NCI-H1417 (cell line): ENCODE results near the gene NUCB1.
"Not testable (repeated sequence)": the region's sequence is repeated elsewhere in the genome, so short reads cannot be mapped to it uniquely, and the experiment has no call there.

Experiments
- DNase-seq, 3 experiments: peaks; one replicate each; lab custom pipeline; 2025; lab: John Stamatoyannopoulos, UW

The NUCB1 gene

DNA sequence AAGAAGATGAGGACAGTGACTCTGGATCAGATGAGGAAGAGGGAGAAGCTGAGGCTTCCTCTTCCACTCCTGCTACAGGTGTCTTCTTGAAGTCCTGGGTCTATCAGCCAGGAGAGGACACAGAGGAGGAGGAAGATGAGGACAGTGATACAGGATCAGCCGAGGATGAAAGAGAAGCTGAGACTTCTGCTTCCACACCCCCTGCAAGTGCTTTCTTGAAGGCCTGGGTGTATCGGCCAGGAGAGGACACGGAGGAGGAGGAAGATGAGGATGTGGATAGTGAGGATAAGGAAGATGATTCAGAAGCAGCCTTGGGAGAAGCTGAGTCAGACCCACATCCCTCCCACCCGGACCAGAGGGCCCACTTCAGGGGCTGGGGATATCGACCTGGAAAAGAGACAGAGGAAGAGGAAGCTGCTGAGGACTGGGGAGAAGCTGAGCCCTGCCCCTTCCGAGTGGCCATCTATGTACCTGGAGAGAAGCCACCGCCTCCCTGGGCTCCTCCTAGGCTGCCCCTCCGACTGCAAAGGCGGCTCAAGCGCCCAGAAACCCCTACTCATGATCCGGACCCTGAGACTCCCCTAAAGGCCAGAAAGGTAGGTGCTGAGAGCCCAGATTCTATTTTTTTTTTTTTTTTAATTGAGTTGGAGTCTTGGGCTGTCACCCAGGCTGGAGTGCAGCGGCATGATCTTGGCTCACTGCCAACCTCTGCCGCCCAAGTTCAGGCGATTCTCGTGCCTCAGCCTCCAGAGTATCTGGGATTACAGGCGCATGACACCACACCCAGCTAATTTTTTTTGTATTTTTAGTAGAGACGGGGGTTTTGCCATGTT, 25.6 kb upstream of the NUCB1 start:
- DNase-seq = peak in 2 of 3 experiments; percentile 60 to 75

DNA sequence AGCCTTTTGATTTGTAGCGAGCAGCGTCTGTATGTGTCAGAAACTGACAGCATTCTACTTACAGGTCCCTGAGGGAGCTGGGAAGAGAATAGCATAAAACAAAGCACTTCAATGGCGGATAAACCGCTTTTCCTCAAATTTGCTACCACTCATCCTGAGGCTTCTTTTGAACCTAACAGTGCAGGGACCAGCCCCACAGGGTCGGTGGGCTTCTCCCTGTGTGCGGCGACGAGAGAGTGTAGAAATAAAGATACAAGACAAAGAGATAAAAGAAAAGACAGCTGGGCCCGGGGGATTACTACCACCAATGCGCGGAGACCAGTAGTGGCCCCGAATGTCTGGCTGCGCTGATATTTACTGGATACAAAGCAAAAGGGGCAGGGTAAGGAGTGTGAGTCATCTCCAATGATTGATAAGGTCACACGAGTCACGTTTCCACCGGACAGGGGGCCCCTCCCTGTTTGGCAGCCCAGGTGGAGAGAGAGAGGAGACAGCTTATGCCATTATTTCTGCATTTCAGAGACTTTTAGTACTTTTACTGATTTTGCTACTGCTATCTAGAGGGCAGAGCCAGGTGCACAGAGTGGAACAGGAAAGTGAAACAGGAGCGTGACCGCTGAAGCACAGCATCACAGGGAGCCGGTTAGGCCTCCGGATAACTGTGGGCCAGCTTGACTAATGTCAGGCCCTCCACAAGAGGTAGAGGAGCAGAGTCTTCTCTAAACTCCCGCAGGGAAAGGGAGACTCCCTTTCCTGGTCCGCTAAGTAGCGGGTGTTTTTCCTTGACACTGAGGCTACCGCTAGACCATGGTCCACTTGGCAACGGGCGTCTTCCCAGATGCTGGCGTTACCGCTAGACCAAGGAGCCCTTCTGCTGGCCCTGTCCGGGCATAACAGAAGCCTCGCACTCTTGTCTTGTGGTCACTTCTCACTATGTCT, 23.8 kb upstream of the NUCB1 start:
- DNase-seq = not testable (repeated sequence)

GRCh38 chr19:48877855-48878195, 22.3 kb upstream of the NUCB1 start:
- DNase-seq = no peak

GRCh38 chr19:48878196-48879024, 21.7 kb upstream of the NUCB1 start:
- DNase-seq = no peak

- no peak for DNase-seq
Measured at GRCh38 chr19:48879025-48879637, 21.0 kb upstream of the NUCB1 start.

DNA sequence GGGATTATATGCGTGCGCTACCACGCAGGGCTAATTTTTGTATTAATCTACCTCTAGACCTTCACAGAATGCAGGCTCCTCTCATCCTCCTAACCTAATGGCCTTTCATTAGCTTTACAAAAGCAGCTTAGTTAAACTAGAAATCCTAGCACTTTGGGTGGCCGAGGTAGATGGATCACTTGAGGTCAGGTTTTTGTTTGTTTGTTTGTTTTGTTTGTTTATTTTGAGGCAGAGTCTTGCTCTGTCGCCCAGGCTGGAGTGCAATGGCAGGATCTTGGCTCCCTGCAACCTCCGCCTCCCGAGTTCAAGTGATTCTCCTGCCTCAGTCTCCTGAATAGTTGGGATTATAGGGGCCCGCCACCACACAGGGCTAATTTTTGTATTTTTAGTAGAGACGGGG, 20.4 kb upstream of the NUCB1 start:
- not testable (repeated sequence) for DNase-seq

- DNase-seq = peak in 2 of 3 experiments; percentile 2 to 55
Measured at GRCh38 chr19:48881741-48882657, 18.1 kb upstream of the NUCB1 start.

DNA sequence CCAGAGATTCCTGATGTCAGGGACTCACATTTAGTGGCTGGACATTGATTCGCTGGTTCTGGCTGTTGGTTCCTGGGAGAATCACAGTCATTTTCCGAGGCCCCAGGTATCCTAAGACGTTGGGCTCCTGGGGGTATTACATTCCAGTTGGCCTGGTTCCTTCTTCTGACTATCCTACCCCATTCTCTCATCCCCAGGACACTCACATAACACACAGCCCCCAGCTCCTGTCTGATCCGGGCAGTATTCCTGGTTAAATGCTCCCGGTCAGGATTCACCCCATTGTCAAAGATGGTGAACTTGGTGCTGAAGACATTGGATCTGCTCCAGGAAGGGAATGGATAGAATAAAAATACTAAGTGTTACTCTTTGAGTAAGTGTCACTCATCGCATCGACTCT, 16.4 kb upstream of the NUCB1 start:
- DNase-seq = no peak

DNA sequence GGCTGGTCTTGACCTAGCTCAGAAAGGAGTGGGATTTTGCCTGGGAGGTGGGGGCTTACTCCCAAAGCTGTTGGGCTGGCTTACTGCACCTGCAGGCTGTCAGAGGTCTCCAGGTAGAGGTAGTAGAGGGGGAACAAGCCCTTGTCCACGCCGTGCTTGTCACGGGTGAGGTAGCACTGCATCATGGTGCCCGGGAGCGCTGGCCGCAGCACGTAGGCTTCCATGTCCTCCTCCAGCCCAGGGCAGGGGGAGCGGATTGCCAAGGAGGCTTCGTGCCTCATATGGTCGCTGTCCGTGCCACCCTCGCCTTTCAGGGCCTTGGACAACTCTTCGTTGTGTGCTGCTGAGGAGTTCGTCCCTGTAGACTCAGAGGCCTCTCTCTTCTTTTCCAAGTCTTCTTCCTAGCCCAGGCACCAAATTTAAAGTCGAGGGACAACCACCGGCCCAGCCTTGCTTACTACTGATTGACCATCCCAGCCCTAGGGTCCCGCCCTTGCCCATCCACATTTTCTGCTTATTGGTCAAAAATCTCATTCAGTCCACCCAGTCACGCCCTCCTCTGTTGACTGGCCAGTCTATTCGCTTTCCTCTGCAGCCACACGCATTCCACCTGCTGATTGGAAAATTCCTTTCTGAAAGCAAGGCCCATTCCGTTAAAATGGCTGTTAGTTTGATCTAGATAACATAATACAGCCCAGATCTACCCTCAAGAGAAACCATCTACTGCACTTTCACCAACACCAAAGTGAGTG, 12.1 kb upstream of the NUCB1 start:
- DNase-seq = no peak

- not testable (repeated sequence) for DNase-seq
Measured at GRCh38 chr19:48889496-48889895, 10.6 kb upstream of the NUCB1 start.

DNA sequence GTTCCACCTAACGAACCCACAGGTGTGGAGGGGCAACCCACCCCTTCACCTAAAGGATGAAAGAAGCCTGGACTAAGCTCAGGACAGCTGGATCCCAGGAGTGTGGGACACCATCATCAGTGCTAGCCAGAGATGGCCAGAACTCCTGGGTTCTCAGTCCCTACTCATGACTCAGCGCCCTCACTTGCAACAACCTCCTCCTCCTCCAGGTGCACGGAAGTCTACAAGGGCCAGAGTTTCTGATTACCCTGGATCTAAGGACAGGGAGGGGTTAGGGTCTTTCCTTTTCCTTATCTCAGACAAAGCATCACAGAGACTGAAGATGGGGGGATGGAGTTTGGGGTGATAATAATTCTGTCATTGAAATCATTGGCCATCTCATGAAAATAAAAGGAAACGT, 9.6 kb upstream of the NUCB1 start:
- no peak for DNase-seq

DNA sequence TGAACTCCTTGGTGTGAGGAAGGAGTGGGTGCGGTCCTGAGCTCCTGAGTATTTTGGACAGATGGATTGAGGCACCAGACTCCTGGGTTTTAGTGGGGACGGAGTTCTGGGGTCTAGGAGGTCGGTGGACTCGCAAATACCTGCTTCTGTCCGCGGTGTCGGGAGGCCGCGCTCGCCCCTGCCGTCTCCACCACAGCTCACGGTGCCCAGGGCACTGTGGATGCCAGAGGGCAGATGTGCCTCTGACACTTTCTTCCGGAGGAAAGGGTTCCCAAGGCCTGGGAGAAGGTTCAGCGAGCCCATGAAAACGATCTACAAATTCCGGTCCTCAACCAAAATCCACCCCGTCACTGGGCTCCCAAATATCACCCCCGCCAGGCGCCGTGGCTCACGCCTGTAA, 4.9 kb upstream of the NUCB1 start:
- DNase-seq = no peak

GRCh38 chr19:48896191-48896720, 3.9 kb upstream of the NUCB1 start:
- no peak for DNase-seq

GRCh38 chr19:48897181-48897580, 2.9 kb upstream of the NUCB1 start:
- DNase-seq = no peak

DNA sequence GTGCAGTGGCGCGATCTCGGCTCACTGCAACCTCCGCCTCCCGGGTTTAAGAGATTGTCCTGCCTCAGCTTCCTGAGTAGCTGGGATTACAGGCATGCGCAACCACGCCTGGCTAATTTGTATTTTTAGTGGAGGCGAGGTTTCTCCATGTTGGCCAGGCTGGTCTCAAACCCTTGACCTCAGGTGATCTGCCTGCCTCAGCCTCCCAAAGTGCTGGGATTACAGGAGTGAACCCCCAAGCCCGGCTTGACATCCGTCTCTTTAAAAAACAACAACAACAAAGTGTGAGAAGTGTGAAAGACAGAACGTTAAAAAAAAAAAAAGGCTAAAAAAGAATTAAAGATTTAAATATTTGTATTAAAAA, 744 bp upstream of the NUCB1 start:
- DNase-seq = not testable (repeated sequence)

DNA sequence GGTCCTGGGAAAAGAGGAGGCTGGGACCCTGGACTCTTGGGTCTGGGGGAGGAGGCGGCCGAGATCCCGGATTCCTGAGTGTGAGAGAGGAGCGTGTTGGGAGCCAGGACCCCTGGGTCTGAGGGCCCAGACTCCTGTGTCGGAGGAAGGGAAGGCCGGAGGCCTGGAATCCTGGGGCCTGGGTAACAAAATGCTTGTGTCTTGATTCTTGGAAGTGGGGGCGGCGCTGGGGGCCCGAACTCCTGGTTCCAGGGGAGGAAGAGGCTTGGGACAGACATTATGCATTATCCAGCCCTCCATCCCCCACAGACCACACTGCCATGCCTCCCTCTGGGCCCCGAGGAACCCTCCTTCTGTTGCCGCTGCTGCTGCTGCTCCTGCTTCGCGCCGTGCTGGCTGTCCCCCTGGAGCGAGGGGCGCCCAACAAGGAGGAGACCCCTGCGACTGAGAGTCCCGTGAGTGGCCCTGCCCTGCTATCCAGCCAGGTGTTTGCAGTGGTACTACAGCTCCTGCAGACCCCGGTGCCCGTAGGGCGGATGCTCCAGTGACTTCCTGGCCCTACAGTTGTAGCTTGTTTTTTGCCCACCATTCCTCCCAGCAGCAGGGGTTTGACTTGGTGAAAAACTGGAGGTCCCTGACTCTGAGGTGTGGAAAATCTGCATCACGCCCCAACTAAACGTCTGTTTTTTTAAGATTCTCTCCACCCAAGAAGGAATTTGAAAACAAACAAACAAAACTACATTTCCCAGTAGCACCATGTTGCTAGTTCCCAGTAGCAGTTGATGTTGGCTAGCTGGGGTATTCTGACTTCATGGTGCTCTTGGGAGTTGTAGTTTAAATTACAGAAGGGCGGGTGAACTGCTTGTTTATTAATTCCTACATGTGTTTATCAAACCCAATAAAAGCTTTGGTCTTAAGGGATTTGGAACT, 630 bp downstream of the NUCB1 start:
- DNase-seq = no peak

GRCh38 chr19:48902291-48902690, 2.2 kb downstream of the NUCB1 start:
- not testable (repeated sequence) for DNase-seq

- not testable (repeated sequence) for DNase-seq
Measured at GRCh38 chr19:48903788-48904187, 3.7 kb downstream of the NUCB1 start.
